Measurements from ENCODE around the gene MED15. TPM values are rescaled to one million over a fixed set of nuclear protein-coding genes. Genes with fewer than 3 reads are reported as not detected.

Gene MED15
- total and polyA plus RNA-seq, 12 donors = 22.5 to 203 (median 82.2) TPM

- Histone ChIP-seq H3K4me3 (no peak overlapping the region), H3K4me1 (replicated peaks in 1 of 2) (peaks cover 0 to 14% of the 10 kb centered on the region in 2 donors), H3K27me3 (no peaks in the 10 kb centered on the region), H3K9me3 (replicated peaks in 1 of 3) (no peaks in the 10 kb centered on the region), H3K27ac (peak overlapping the region in 2 of 5 donors; percentile 63), H3K36me3 (replicated peaks in 1 of 2) (peaks cover 0 to 65% of the 10 kb centered on the region in 2 donors)
- 31 to 62% (median 49%) methylated on average over 4 to 22 of the region's 22 CpGs; no CpG with 5 or more reads in 1 of the 4 donors for WGBS, 4 donors
- no peak for TF ChIP-seq CTCF (IDR thresholded peaks at IDR 0.05)
- TF ChIP-seq POLR2A (IDR thresholded peaks at IDR 0.05) = no peak
- DNase-seq = peak in 1 of 7 donors; percentile 66
- intact Hi-C loops (cut with DNase I) = no loop called here
Measured at GRCh38 chr22:20586403-20586745, 79.0 kb downstream of the MED15 start.

- intact Hi-C loops (cut with DNase I) = no loop called here
- Histone ChIP-seq H3K9me3 (replicated peaks in 1 of 3) (no peaks in the 10 kb centered on the region), H3K36me3 (replicated peaks in 1 of 2) (peaks cover 0 to 55% of the 10 kb centered on the region in 2 donors), H3K27me3 (no peaks in the 10 kb centered on the region), H3K4me1 (replicated peaks in 1 of 2) (peaks cover 0 to 14% of the 10 kb centered on the region in 2 donors), H3K4me3 (no peak overlapping the region), H3K27ac (no peak overlapping the region)
- 90 to 95% (median 92%) methylated on average over 3 to 17 of the region's 17 CpGs for WGBS, 4 donors
- no peak for DNase-seq
- TF ChIP-seq CTCF (IDR thresholded peaks at IDR 0.05) = no peak
- TF ChIP-seq POLR2A (IDR thresholded peaks at IDR 0.05) = no peak
Measured at GRCh38 chr22:20587206-20587958, 80.0 kb downstream of the MED15 start.

- peaks cover 0 to 46% of the 10 kb centered on the region in 2 donors for H3K36me3 ChIP-seq (replicated peaks in 1 of 2)
- H3K27ac ChIP-seq = no peak overlapping the region
- H3K4me3 ChIP-seq = no peak overlapping the region
- peaks cover 0 to 14% of the 10 kb centered on the region in 2 donors for H3K4me1 ChIP-seq (replicated peaks in 1 of 2)
- intact Hi-C loops (cut with DNase I) = no loop called here
- DNase-seq = no peak
- H3K9me3 ChIP-seq (replicated peaks in 1 of 3) = no peaks in the 10 kb centered on the region
- TF ChIP-seq CTCF (IDR thresholded peaks at IDR 0.05) (no peak), POLR2A (IDR thresholded peaks at IDR 0.05) (no peak)
- 77 to 94% (median 91%) methylated on average over 2 to 7 of the region's 7 CpGs for WGBS, 4 donors
- no peaks in the 10 kb centered on the region for H3K27me3 ChIP-seq
Measured at GRCh38 chr22:20588092-20588842, 80.9 kb downstream of the MED15 start.

GRCh38 chr22:20588843-20589581 lies 81.6 kb downstream of the MED15 start:
- no peaks in the 10 kb centered on the region for H3K27me3 ChIP-seq
- WGBS, 4 donors = 64 to 82% (median 76%) methylated on average over 3 to 13 of the region's 13 CpGs

More at GRCh38 chr22:20588843-20589581, 81.6 kb downstream of the MED15 start:
- peaks cover 0 to 39% of the 10 kb centered on the region in 2 donors for H3K36me3 ChIP-seq (replicated peaks in 1 of 2)
- no peak for DNase-seq
- no peak overlapping the region for H3K4me3 ChIP-seq
- no peak overlapping the region for H3K27ac ChIP-seq
- no peaks in the 10 kb centered on the region for H3K9me3 ChIP-seq (replicated peaks in 1 of 3)
- no peak for TF ChIP-seq POLR2A (IDR thresholded peaks at IDR 0.05)
- no peak for TF ChIP-seq CTCF (IDR thresholded peaks at IDR 0.05)
- intact Hi-C loops (cut with DNase I) = no loop called here
- peaks cover 0 to 14% of the 10 kb centered on the region in 2 donors for H3K4me1 ChIP-seq (replicated peaks in 1 of 2)
